Colonic mucosa (tissue), 4 donors: ENCODE data around the gene IFT81. TPM values are rescaled to one million over a fixed set of nuclear protein-coding genes. Genes with fewer than 3 reads are reported as not detected.

Experiments
- DNase-seq: peaks from one replicate; pipeline ENCODE4 v3.0.0-alpha.2; 2020
- H3K27ac ChIP-seq: fragments of 200-600 bp; one replicate; pipeline ENCODE4 v1.8.0; 2021
- H3K27me3 ChIP-seq: fragments of 200-600 bp; one replicate; pipeline ENCODE4 v1.8.0; 2021
- H3K36me3 ChIP-seq: fragments of 200-600 bp; one replicate; pipeline ENCODE4 v1.8.0; 2021
- H3K4me1 ChIP-seq: fragments of 200-600 bp; one replicate; pipeline ENCODE4 v1.8.0; 2021; ENCODE audit warnings: mild to moderate bottlenecking
- H3K4me3 ChIP-seq: fragments of 200-600 bp; one replicate; pipeline ENCODE4 v1.8.0; 2021
- H3K9ac ChIP-seq, 2 donors: one replicate each; pipeline ENCODE4 v1.7.0; 2013; ENCODE audit warnings: control low read depth in 2 of 2, low read depth in 2 of 2, low read length in 2 of 2
- H3K9me3 ChIP-seq: fragments of 200-600 bp; one replicate; pipeline ENCODE4 v1.8.0; 2021
- intact Hi-C: fragments of 100-400 bp; cut with DNase I; formaldehyde crosslinking; loops from one replicate; pipeline ENCODE4 v1.14.1; 2022
- total RNA-seq, 2 donors: library from RNA; stranded (reverse); fragmentation: NEBNext Ultra II Directional in 1 of 2; extraction: Animal tissue kit (Norgen Biotek cat#: 25700) in 1 of 2; gene quantifications; one replicate each; pipeline ENCODE4 v1.2.1, GENCODE V29; 2021
- TF ChIP-seq, protein P1 (sequence below): fragments of 200-600 bp; IDR thresholded peaks from one replicate; pipeline ENCODE4 v1.8.0; 2022; ENCODE audit warnings: antibody characterized with exemption, mild to moderate bottlenecking
- donor health status: healthy.
- donor health status: DM: no; HTN: no; CAD: no.
- donor health status: DM: no; HTN: no; CAD: no.

The IFT81 gene
- total RNA-seq, 2 donors from 2014 or later = 4.2 to 5.3 TPM

DNA sequence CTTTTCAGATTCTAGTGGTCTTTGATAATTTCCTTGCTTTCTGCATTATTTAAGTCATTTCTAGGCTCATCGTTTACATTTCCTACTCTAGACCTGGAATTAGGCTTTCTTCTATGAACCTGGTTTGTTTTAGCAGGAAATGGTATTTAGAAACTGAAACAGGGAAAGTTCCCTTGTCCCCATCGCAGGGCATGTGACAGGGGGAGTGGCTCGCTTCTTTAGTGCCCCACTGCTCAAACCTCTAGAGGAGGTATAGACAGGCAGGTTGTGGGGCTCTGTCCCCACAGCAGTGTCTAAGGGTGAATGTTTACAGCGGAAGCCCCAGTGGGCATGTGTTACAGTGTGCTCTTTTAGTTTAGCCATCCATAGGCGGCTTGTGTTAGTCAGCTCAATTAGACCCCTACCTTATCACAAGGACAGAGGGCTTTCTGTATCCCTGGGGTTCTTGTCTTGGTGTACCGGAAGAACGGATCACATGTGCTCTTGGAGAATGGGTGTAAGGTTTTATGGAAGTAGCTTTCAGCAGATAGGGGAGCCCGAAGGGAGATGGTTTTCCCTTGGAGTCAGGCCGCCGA is 25.0 kb downstream of the IFT81 start:
- no peak for DNase-seq
- H3K27ac ChIP-seq = no peak overlapping the region
- H3K9ac ChIP-seq = no peak overlapping the region
- H3K36me3 ChIP-seq = no peaks in the 10 kb centered on the region
- no peaks in the 10 kb centered on the region for H3K27me3 ChIP-seq
- no peaks in the 10 kb centered on the region for H3K4me1 ChIP-seq
- intact Hi-C loops = no loop called here
- no peak overlapping the region for H3K4me3 ChIP-seq
- no peaks in the 10 kb centered on the region for H3K9me3 ChIP-seq
- TF ChIP-seq, protein P1, sequence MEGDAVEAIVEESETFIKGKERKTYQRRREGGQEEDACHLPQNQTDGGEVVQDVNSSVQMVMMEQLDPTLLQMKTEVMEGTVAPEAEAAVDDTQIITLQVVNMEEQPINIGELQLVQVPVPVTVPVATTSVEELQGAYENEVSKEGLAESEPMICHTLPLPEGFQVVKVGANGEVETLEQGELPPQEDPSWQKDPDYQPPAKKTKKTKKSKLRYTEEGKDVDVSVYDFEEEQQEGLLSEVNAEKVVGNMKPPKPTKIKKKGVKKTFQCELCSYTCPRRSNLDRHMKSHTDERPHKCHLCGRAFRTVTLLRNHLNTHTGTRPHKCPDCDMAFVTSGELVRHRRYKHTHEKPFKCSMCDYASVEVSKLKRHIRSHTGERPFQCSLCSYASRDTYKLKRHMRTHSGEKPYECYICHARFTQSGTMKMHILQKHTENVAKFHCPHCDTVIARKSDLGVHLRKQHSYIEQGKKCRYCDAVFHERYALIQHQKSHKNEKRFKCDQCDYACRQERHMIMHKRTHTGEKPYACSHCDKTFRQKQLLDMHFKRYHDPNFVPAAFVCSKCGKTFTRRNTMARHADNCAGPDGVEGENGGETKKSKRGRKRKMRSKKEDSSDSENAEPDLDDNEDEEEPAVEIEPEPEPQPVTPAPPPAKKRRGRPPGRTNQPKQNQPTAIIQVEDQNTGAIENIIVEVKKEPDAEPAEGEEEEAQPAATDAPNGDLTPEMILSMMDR = no peak

DNA sequence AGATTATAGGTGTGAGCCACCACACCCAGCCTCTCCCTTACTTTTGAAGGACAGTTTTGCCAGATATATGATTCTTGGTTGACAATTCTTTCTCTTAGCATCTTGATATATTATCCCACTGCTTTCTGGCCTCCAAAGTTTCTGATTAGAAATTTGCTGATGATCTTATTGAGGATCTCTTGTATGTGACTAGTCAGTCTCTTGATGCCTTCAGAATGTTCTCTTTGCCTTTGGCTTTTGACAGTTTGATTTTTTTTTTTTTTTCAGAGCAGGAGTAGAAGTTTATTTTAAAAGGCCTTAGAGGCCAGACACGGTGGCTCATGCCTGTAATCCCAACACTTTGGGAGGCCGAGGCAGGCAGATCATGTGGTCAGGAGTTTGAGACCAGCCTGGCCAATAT is 32.6 kb downstream of the IFT81 start:
- Histone ChIP-seq H3K27ac (no peak overlapping the region), H3K9me3 (no peaks in the 10 kb centered on the region), H3K9ac (no peak overlapping the region), H3K4me3 (no peak overlapping the region), H3K36me3 (no peaks in the 10 kb centered on the region), H3K4me1 (no peaks in the 10 kb centered on the region), H3K27me3 (no peaks in the 10 kb centered on the region)
- DNase-seq = no peak
- TF ChIP-seq, protein P1 = no peak
- intact Hi-C loops = no loop called here

DNA sequence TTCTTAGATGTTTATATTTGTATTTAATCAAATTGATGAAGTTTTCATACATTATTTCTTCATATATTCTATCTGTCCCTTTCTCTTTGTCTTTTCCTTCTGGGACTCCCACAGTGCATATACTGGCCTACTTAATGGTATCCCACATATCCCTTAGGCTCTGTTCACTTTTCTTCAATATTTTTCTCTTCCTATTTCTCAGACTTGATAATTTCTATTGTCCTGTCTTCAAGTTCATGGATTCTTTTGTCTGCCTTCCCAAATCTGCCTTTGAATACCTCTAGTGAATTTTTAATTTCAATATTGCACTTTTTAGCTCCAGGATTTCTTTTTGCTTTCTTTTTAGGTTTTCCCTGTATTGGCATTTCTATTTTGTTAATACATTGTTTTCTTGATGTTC is 33.4 kb downstream of the IFT81 start:
- no peak overlapping the region for H3K4me3 ChIP-seq
- no peaks in the 10 kb centered on the region for H3K4me1 ChIP-seq
- H3K27ac ChIP-seq = no peak overlapping the region
- DNase-seq = no peak
- no peaks in the 10 kb centered on the region for H3K9me3 ChIP-seq
- H3K36me3 ChIP-seq = no peaks in the 10 kb centered on the region
- intact Hi-C loops = no loop called here
- no peaks in the 10 kb centered on the region for H3K27me3 ChIP-seq
- H3K9ac ChIP-seq = no peak overlapping the region
- TF ChIP-seq, protein P1 = no peak

DNA sequence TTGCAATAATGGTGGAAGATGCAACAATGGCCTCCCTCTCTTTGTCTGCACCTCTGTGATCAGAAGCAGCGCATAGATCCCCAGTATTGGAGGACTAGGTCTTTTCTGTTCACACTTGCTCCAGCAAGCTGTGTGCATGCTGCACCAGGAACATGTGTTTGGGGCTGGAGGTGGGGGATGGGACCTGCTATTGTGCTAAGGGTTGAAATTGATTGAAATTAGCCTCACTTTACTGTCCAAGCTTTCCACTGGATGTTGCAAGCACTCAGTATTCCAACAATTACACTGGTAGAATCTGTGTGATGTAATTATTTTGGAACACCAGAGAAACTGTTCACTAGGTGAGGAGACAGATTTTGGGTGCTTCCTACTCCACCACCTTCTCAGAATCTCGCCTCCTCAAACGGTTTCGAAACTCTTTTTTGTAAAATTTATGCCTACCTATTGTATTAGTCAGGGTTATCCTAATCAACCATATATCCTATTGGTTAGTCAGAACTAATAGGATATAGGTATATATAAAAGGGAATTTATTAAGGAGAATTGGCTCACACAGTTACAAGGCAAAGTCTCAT is 35.6 kb downstream of the IFT81 start:
- TF ChIP-seq, protein P1 = no peak
- no peaks in the 10 kb centered on the region for H3K36me3 ChIP-seq

DNA sequence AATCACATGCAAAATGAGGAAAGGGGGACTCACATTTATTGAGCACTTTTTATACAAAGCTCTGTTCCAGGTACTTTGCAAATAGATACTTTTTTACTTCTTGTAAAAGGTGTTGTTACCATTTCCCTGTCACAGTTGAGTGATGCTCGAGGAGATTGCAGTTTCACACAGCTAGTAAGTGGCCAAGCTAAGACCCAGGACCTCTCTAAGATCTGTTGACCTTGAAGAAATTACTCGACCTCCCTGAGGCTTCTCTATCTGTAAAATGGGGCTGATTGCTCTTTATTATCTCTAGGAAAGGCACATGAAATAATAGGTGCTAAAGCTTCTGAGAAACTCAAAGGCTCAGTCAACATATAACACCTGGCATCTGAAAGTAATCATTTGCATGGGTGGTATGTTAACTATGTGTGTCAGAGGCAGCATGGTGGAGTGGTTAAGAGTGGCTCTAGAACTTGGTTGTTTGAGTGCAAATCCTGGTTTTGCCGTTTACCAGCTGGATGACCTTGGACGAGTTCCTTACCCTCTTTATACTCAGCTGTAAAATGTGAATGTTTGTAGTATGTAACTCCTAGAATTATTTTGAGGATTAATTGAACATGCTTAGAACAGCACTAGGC is 41.5 kb downstream of the IFT81 start:
- no peak for DNase-seq
- TF ChIP-seq, protein P1 = no peak
- Histone ChIP-seq H3K27me3 (no peaks in the 10 kb centered on the region), H3K4me3 (no peak overlapping the region), H3K36me3 (no peaks in the 10 kb centered on the region), H3K27ac (no peak overlapping the region), H3K9ac (no peak overlapping the region), H3K9me3 (no peaks in the 10 kb centered on the region), H3K4me1 (no peaks in the 10 kb centered on the region)
- intact Hi-C loops = no loop called here

More for the DNA sequence above, 35.6 kb downstream of the IFT81 start:
- H3K9me3 ChIP-seq = no peaks in the 10 kb centered on the region
- H3K4me3 ChIP-seq = no peak overlapping the region
- no peak overlapping the region for H3K9ac ChIP-seq
- no peaks in the 10 kb centered on the region for H3K4me1 ChIP-seq
- no peaks in the 10 kb centered on the region for H3K27me3 ChIP-seq
- intact Hi-C loops = no loop called here
- DNase-seq = no peak
- no peak overlapping the region for H3K27ac ChIP-seq
